D721Med (cell line): Measurements from ENCODE around the gene SOD2.
"Not testable (repeated sequence)": the region's sequence is repeated elsewhere in the genome, so short reads cannot be mapped to it uniquely, and the experiment has no call there.

Experiments used
- DNase-seq: peaks from one replicate; pipeline ENCODE4 v3.0.0; 2011; ENCODE audit warnings: low spot score; ENCODE audit not compliant: insufficient read length
- FAIRE-seq: peaks from 2 replicates; lab custom pipeline; 2011; peaks lifted over from hg19 to GRCh38; lab: Jason Lieb, UNC
- TF ChIP-seq, protein P1 (sequence below): IDR thresholded peaks from 2 replicates; pipeline ENCODE4 v1.5.1; 2012; ENCODE audit warnings: mild to moderate bottlenecking, control low read depth; ENCODE audit not compliant: insufficient read depth; ENCODE audit errors: missing control alignments

The SOD2 gene

DNA sequence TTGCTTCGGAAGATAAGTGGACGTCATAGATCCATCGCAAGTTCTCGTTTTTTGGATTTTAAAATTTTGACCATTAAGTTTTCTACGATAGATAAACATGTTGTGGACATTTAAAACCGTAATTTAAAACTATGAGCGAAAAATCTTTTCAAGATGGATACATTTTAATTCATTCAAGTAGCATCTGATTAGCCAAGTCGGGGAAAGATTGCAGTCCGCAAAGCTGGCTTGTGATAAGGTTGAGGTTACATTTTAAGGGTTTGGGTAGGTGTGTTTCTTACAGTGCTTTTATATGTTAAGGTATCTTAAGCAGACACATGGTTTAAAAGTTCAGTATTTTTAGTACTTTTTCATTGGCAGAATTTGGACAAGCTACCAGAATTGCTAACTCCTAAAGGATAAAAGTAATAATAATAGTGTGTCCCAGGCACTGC lies 35.5 kb upstream of the SOD2 start:
- DNase-seq = no peak
- TF ChIP-seq, protein P1, sequence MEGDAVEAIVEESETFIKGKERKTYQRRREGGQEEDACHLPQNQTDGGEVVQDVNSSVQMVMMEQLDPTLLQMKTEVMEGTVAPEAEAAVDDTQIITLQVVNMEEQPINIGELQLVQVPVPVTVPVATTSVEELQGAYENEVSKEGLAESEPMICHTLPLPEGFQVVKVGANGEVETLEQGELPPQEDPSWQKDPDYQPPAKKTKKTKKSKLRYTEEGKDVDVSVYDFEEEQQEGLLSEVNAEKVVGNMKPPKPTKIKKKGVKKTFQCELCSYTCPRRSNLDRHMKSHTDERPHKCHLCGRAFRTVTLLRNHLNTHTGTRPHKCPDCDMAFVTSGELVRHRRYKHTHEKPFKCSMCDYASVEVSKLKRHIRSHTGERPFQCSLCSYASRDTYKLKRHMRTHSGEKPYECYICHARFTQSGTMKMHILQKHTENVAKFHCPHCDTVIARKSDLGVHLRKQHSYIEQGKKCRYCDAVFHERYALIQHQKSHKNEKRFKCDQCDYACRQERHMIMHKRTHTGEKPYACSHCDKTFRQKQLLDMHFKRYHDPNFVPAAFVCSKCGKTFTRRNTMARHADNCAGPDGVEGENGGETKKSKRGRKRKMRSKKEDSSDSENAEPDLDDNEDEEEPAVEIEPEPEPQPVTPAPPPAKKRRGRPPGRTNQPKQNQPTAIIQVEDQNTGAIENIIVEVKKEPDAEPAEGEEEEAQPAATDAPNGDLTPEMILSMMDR = no peak
- no peak for FAIRE-seq

DNA sequence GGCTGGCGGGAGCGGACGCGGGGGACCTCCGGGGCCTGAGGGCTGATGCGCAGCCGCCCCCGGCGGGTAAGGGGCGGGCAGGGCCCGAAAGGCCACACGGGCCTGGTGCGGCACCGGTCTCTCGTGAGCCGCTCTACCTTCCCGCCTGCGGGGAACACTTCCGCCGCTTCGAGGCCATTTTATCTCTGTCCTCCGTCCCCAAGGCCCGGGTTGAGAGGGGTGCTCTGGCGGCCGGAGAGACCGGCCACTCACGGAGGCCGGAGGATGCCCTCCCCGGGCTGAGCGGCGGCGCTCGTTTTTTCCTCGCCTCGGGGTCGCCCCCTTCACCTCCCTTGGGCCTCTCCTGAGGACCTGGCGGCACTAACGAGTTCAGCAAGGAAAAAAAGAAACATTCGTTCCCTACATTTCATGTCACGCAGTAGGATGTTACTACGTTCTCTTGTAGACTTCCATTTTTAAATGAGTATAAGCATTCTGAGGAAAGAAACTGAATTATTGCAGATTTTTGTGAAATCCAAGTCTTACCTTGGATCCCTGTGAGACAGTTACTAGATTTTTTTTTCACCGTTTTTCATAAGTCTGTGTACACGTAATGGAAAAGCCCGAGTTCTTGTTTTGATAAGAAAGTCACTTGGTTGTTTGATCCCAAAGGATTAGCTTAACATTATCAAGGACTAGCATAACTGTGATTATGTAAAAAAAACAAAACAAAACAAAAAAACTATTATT lies 34.8 kb upstream of the SOD2 start:
- DNase-seq (no peak), FAIRE-seq (no peak)
- TF ChIP-seq, protein P1 = no peak

DNA sequence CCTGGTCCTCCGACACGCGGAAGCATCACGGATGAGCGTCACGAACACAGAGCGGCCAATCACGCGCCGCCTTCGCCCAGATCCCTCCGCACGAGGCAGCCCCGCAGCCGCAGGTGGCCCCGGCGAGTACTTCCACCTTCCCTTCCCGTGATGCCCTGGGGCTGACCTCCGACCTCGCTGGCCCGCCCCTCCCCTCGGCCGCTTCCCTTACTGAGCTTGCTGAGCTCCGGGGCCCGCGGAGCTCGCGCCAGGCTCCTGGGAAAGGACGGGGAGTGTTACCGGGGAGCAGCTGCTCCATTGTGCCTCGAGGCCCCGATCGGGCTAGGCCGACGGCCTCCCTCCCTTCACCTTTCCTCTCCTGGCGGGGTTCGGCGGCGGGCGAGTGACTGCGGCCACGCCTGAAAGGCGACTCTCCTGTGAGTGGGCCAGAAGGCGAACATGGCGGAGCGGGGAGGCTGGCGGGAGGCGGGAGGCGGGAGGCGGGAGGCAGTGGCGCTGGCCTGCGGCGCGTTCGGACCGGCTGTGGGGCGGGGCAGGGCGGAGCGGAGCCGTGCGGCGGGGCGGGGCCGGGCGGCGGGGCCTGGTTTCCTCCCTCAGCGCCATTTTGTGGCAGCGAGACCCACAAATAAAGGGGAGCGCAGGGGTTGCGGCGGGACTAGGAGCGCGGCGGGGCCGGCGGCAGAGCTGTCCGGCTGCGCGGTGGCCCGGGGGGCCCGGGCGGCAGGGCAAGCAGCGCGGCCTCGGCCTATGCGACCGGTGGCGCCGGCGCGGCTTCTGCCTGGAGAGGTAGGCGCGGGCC lies 34.1 kb upstream of the SOD2 start, which contains the start of gene WTAP:
Gene WTAP (plus strand): TSS at position 589 of the 799 bp plus-strand sequence. CDS start 8,760 bp downstream, outside the sequence.
- FAIRE-seq (no peak), DNase-seq (peak; percentile 64)
- TF ChIP-seq, protein P1 = no peak

DNA sequence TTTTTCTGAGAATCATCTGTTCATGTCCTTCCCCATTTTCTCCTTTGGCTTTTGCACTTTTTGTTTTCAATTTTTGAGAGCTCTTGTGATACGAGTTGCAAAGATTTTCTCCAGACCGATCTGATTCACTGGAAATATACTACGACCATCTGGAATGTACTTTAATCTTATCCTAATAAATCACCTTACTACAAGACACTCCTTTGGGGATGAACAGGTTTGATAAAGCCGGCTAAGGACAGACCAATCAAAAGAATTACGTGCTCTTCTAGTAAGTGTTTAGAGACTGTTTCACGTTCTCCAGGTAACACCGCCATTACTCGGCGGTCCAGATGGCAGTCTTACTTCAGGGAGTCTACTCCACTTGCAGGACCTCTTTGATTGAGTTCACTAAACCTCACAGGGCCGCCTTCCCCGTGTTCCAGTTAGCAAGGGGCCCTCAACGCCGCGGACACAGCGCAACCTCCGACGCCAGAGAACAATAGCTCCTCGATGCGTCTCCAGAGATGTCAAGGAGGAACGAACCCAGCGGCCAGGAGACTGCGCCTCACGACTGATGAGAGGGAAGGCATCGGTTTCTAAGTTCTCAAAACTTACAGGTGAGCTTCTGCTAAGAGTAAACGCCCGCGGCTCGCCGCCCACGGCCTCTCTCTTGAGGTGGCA lies 33.3 kb upstream of the SOD2 start:
- TF ChIP-seq, protein P1 = no peak
- FAIRE-seq (peak; percentile 48), DNase-seq (no peak)

DNA sequence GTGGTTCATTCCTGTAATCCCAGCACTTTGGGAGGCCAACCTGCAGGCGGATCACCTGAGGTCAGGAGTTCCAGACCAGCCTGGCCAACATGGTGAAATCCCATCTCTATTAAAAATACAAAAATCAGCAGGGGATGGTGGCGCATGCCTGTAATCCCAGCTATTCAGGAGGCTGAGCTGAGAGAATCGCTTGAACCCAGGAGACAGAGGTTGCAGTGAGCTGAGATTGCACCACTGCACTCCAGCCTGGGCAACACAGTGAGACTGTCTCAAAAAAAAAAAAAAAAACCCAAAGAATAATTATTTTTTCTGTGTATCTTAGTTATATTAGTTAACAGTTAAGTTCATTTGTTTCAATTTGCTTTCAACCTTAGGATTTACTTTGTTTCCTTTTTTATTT lies 32.2 kb upstream of the SOD2 start:
- FAIRE-seq, DNase-seq: not testable (repeated sequence)

DNA sequence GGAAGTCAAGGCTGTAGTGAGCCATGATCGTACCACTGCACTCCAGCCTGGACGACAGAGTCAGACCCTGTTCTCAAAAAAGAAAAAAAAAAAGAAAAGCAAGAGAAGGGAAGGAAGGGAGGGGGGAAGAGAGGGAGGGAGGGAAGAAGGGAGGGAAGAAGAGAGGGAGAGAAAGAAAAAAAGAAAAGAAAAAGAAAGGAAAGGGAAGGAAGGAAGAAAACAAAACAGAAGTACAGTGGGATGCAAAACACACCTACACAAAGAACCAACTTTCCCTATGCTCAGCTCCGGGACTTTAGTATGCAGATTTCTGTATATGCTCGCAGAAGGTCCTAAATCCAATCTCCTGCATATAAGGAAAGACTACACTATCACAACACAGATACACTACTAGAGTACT lies 31.7 kb upstream of the SOD2 start:
- TF ChIP-seq, protein P1 = no peak
- DNase-seq = no peak
- FAIRE-seq = no peak

DNA sequence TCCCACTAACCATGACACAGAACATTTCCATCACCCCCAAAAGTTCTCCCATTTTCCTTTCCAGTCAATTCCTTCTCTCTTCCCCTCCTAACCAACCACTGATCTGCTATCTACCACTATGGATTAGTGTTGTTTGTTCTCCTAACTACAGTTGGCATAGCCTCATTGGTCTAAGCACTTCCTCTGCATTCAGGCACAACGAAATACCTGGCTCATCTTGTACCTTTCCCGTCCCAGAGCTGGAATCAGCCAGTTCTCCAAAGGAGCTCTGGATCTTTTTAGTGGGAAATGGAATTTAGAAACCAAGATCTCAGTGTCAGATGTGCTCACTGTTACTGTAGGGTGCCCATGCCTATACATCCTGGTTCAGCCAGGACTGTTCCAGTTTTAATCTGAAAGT lies 30.2 kb upstream of the SOD2 start:
- FAIRE-seq = no peak
- TF ChIP-seq, protein P1 = no peak
- no peak for DNase-seq
